Activated T-cell treated with anti-CD3 and anti-CD28 coated beads, Interleukin-2, amount 50 U/mL, for 72 hours (primary cell): ENCODE results near the gene KCNE4. TPM values are rescaled to one million over a fixed set of nuclear protein-coding genes. Genes with fewer than 3 reads are reported as not detected.
A peak's percentile ranks its signal among the peaks of the same experiment; 100 is the strongest.

Experiments used
- ATAC-seq, 2 donors: fragments of 150-1000 bp; cut with Tn5 transposase; replicated peaks in 1 of 2; 2 replicates each; pipeline ENCODE4 v1.10.0; 2021; ENCODE audit warnings: moderate library complexity in 2 of 2, mild to moderate bottlenecking in 1 of 2
- DNase-seq, 2 donors: peaks; one replicate each; pipeline ENCODE4 v3.0.0; 2021 to 2022; ENCODE audit warnings: mixed read lengths in 1 of 2
- H3K27ac Mint-ChIP-seq: one replicate; pipeline ENCODE4 v1.8.0; 2022; ENCODE audit warnings: mild to moderate bottlenecking, moderate library complexity, mixed read lengths
- H3K27me3 Mint-ChIP-seq: one replicate; pipeline ENCODE4 v1.8.0; 2022; ENCODE audit warnings: low read depth, mixed read lengths
- H3K36me3 Mint-ChIP-seq, 2 donors: one replicate each; pipeline ENCODE4 v1.8.0; 2022; ENCODE audit warnings: mixed read lengths in 2 of 2, mild to moderate bottlenecking in 1 of 2; ENCODE audit not compliant: insufficient read depth in 2 of 2
- H3K4me1 Mint-ChIP-seq: one replicate; pipeline ENCODE4 v1.8.0; 2022; ENCODE audit warnings: low read depth, mixed read lengths
- H3K4me3 Mint-ChIP-seq, 2 donors: one replicate each; pipeline ENCODE4 v1.8.0; 2022; ENCODE audit warnings: mild to moderate bottlenecking in 2 of 2, mixed read lengths in 2 of 2, moderate library complexity in 2 of 2
- H3K9me3 Mint-ChIP-seq, 2 donors: one replicate each; pipeline ENCODE4 v1.8.0; 2022; ENCODE audit warnings: mixed read lengths in 2 of 2
- total RNA-seq, 2 donors: library from RNA; stranded (reverse); gene quantifications; one replicate each; pipeline ENCODE4 v1.2.3, GENCODE V29; 2022

Gene KCNE4, protein sequence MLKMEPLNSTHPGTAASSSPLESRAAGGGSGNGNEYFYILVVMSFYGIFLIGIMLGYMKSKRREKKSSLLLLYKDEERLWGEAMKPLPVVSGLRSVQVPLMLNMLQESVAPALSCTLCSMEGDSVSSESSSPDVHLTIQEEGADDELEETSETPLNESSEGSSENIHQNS
- not detected for total RNA-seq

DNA sequence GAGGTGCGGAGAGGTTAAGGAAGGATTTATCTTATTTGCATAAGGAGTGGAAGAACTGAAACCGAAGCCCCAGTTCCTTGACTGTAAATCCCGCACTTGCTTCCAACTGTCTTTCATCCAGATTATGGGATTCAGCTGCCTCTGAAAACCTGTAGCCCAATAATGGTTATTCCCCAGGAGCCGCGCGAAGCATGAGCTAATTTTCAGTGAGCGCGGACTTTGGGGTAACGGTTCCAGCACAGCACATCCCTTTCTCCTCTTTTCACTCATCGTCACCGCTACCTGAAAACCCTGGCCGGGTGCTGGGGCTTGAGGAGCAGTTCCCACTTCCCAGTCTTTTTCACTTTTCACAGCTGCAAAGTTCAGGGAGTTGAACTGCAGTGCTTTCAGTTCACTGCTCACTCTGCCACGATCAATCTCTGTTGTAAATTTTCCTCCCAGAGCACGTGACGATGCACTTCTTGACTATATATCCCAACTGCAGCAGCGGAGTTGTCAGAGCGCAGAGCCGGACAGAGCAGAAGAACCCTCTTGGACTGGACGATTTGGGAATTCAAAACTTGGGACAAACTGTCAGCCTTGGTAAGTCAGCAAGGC is at the start of gene KCNE4:
KCNE4 (plus strand) TSS at position 498 of the 597 bp plus-strand sequence. CDS start 641 bp downstream, outside the sequence.
- Mint-ChIP-seq H3K4me1 (no peaks in the 10 kb centered on the region), H3K9me3 (no peaks in the 10 kb centered on the region), H3K36me3 (no peaks in the 10 kb centered on the region), H3K27me3 (peaks cover 4% of the 10 kb centered on the region), H3K27ac (no peak within 1 kb of the TSS), H3K4me3 (no peak within 1 kb of the TSS)
- DNase-seq (no peak), ATAC-seq (no peak)

DNA sequence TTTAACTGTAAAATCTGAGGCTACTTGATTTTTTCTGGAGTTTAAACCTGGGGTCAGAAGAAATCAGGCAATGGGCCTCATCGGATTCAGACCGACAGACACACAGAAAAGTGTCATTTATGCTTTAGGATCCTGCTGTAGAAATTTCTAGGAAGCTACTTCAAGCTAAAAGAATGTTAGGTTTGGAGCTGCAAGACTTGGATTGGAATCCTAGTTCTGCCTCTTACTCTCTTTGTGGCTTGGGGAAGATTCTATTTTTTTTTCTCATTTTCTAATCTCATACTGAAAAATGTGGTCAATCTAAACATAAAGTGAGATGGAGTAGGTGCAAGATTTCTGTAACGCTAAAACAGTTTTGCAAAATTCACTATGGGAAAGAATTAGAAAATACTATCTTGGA is 48.8 kb upstream of the KCNE4 start:
- no peaks in the 10 kb centered on the region for H3K36me3 Mint-ChIP-seq
- H3K27me3 Mint-ChIP-seq = peaks cover 17% of the 10 kb centered on the region

DNA sequence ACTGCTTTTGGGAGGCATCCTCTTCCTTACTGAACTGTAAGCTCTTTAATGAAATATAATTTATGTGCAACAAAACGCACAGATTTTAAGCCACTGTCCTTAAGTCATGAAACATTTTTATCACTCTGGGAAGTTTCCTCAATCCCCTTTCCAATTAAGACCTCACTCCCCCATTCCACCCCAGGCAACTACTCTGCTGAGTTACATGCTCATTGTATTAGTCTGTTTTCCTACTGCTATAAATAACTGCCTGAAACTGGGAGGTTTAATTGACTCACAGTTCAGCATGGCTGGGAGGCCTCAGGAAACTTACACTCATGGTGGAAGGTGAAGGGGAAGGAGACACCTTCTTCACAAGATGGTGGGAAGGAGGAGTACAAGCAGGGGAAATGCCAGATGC is 46.5 kb upstream of the KCNE4 start:
- no peak overlapping the region for H3K4me3 Mint-ChIP-seq
- peaks cover 9% of the 10 kb centered on the region for H3K27me3 Mint-ChIP-seq
- ATAC-seq (no peak), DNase-seq (no peak)
- H3K9me3 Mint-ChIP-seq = no peaks in the 10 kb centered on the region
- H3K27ac Mint-ChIP-seq = no peak overlapping the region
- H3K36me3 Mint-ChIP-seq = no peaks in the 10 kb centered on the region
- no peaks in the 10 kb centered on the region for H3K4me1 Mint-ChIP-seq

More for the DNA sequence above, 48.8 kb upstream of the KCNE4 start:
- Mint-ChIP-seq H3K4me3 (no peak overlapping the region), H3K27ac (no peak overlapping the region), H3K4me1 (no peaks in the 10 kb centered on the region), H3K9me3 (no peaks in the 10 kb centered on the region)
- ATAC-seq = no peak
- no peak for DNase-seq

DNA sequence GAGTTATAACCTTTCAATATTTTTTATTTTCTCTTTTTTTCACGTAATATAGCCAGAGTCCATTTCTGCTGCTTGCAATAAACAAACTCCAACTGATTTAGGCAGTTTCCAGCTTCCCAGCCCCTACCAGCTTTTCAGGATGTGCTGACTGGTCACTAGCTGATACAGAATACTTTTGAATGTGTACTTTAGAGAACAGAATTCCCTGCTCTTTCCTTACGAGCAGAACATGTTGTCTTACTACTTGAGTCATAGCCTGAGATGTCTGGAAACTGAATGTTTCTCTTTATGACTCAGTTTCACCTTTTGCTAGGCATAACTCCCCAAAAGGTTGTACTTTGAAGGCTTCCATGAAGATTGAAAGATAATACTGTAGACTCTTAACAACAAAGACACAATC is 44.5 kb upstream of the KCNE4 start:
- no peak overlapping the region for H3K27ac Mint-ChIP-seq

DNA sequence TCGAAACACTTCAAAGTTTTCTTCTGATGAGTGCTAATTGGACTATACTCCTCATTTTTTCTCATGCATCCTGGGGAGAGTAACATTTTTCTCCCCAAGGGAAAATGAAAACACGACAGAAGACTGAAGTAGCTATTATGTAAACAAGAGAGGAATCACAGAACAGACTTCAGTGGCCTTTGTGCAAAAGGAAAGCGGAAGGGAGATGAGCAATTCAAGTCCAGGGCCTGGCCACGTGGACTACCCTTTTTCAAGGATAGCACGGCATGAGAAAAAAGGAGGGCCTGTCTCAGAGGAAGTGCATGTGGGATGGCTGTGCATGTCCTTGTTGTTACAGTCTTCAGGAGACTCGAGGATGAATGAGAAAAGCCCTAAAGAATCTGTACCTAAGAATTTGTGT is 43.8 kb upstream of the KCNE4 start:
- H3K27ac Mint-ChIP-seq = no peak overlapping the region
- ATAC-seq = no peak
- H3K36me3 Mint-ChIP-seq = no peaks in the 10 kb centered on the region
- no peaks in the 10 kb centered on the region for H3K4me1 Mint-ChIP-seq
- H3K9me3 Mint-ChIP-seq = no peaks in the 10 kb centered on the region
- DNase-seq = no peak
- H3K4me3 Mint-ChIP-seq = no peak overlapping the region
- peaks cover 12% of the 10 kb centered on the region for H3K27me3 Mint-ChIP-seq

More for the DNA sequence above, 44.5 kb upstream of the KCNE4 start:
- ATAC-seq = no peak
- H3K4me3 Mint-ChIP-seq = no peak overlapping the region
- H3K36me3 Mint-ChIP-seq = no peaks in the 10 kb centered on the region
- no peaks in the 10 kb centered on the region for H3K9me3 Mint-ChIP-seq
- H3K4me1 Mint-ChIP-seq = no peaks in the 10 kb centered on the region
- no peak for DNase-seq
- H3K27me3 Mint-ChIP-seq = peaks cover 15% of the 10 kb centered on the region

DNA sequence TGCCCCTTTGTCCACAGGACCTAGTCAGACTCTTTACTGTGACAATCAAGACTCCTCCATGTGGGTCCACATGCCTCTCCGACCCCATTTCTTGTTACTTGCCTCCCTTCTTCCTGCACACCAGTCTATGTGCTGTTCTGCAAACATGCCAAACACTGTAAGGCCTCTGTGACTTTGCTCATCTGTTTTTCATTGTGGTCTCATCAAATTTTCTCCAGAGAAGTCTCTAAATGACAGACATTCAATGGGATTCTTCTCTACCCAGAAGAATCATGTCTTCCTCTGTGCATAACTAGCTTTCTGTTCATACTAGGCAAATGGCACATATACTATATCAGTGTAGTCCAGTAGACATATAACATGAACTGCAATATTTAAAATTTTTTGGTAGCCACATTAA is 43.0 kb upstream of the KCNE4 start:
- peaks cover 6% of the 10 kb centered on the region for H3K27me3 Mint-ChIP-seq
- H3K36me3 Mint-ChIP-seq = no peaks in the 10 kb centered on the region
- no peak for DNase-seq
- ATAC-seq = no peak
- H3K4me3 Mint-ChIP-seq = no peak overlapping the region
- no peaks in the 10 kb centered on the region for H3K9me3 Mint-ChIP-seq
- no peaks in the 10 kb centered on the region for H3K4me1 Mint-ChIP-seq
- H3K27ac Mint-ChIP-seq = no peak overlapping the region

DNA sequence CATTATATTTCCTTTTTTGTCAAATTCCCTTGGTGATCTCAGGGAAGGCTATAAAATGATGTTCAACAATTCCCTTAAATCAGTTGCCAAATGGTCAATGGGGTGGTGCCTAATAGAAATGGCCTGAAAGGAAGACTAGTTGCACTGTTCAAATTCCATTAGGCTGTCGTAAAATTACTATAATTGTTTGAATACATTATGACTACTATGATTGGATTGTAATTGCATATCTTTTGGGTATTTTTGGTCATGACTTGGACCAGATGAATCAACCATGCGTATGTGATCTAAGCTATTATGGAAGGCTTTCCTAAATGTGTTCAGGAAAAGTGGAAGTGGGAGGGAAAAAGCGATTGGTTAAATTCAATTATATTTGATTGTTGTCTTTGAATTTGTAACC is 41.3 kb upstream of the KCNE4 start:
- Mint-ChIP-seq H3K27me3 (peaks cover 6% of the 10 kb centered on the region), H3K4me3 (no peak overlapping the region), H3K36me3 (no peaks in the 10 kb centered on the region), H3K4me1 (no peaks in the 10 kb centered on the region), H3K9me3 (no peaks in the 10 kb centered on the region), H3K27ac (no peak overlapping the region)
- ATAC-seq = no peak
- DNase-seq = no peak

DNA sequence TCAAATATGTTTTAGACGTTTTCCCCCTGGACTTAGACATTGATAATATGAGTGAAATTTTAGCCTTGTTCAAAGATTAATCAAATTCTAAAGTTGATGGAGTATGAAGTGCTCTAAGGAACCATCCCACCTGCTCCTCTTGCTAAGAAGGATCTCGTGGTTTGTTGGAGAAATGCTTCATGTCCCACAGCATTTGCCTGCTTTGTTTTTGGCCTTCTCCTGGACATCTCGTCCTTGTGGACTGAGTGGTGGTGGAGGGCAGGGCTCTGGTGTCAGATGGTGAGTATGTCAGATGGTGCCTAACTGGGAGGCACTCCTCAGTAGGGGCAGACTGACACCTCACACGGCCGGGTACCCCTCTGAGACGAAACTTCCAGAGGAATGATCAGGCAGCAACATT is 39.7 kb upstream of the KCNE4 start:
- Mint-ChIP-seq H3K4me3 (no peak overlapping the region), H3K4me1 (no peaks in the 10 kb centered on the region), H3K27me3 (peaks cover 6% of the 10 kb centered on the region), H3K9me3 (no peaks in the 10 kb centered on the region), H3K36me3 (no peaks in the 10 kb centered on the region), H3K27ac (no peak overlapping the region)
- ATAC-seq = no peak
- no peak for DNase-seq

DNA sequence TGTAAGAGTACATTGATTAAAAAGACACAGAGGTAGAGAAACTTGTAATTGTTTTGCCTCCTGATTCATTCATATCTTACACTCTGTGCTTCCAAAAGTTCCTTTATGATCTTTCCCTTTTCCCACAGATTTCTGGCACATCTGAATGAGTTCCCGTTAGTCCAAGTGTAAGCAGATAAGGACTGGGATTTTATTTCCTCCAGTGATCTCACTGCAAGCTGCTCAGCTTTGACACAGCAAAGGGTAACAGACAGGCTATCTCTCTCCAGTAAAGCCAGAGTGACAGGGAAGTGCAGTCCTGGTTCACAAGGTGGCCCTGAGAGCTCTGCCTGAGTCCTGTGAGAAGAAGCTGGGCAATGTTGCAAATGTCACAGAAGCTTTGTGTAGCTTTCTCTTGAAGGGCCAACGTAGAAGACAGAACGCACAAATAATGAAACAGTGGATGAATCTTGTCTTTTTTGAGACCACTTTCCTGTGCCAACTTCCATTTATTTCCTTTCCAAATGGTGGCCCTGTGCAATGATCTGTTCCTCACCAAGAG is 32.5 kb upstream of the KCNE4 start:
- ATAC-seq (no peak), DNase-seq (no peak)
- Mint-ChIP-seq H3K27me3 (no peaks in the 10 kb centered on the region), H3K36me3 (no peaks in the 10 kb centered on the region), H3K9me3 (peaks cover 3 to 4% of the 10 kb centered on the region in 2 donors), H3K4me3 (no peak overlapping the region), H3K4me1 (no peaks in the 10 kb centered on the region), H3K27ac (no peak overlapping the region)

DNA sequence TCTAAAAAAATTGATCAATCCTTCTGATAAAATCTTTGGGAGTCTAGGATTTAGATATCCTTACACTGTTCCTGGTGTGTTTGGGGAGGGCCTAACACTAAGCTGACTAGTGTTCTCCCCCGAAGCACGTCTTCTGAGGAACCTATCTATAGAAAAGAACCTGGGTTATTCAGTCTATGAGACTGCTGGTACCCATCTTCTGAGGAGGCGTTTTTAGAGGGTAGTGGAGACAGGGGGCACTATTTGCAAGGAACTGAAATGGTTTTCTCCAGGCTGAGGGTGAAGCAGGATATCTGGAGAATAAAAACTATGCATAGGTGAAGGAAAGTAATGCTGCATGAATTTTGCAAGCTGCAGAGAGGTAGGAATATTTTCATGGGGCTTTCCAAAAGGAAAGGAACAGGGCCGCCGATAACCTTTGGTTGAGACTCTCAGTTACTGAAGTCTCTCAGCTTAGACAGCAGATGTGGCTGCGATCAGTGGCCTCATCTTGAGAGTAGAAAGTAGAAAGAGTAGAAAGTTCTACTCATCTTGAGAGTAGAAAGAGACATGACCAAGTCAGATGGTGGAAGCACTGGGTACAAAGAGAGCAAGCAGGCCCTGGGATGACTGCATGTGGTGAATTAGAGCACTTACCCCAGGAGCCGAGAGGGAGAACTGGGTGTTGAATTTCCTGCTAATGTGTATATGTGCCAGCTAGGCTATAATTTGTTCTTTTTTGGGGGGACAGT is 31.8 kb upstream of the KCNE4 start:
- Mint-ChIP-seq H3K36me3 (no peaks in the 10 kb centered on the region), H3K27ac (no peak overlapping the region), H3K4me3 (no peak overlapping the region), H3K4me1 (no peaks in the 10 kb centered on the region), H3K27me3 (no peaks in the 10 kb centered on the region), H3K9me3 (peaks cover 3 to 4% of the 10 kb centered on the region in 2 donors)
- peak in 1 of 2 donors; percentile 2 for DNase-seq
- peak in 1 of 2 donors; percentile 66 for ATAC-seq

DNA sequence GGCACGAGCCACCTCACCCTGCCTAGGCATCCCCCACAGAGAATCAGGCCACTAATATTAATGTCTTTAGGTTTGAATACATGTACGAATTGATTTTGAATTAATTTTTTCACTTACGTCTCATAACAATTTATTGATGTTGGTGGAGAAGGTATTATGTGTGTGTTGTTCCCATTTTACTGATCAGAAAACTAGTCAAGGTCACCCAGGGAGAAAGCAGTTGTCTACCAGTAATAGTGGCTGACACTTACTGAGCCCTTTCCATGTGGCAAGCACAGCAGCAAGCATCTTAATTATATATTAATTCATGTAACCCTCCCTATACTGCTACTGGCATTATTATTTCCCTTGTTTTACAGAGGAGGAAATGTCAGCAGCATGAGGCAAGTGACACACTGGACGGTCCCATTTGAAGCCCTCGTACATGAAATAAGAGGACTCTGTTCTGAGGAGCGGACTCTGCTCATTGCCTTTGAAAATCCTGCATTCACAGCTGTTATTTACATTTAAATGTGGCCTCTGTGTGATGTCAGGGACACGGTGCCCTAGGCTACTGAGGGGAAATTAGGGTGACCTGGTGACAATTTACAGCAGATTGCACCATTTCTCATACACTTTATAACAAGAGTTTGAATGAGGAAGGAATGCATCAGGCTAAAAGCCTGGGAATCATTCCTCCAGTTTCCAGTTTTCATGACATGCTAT is 30.9 kb upstream of the KCNE4 start:
- no peak for ATAC-seq
- no peak overlapping the region for H3K27ac Mint-ChIP-seq
- no peaks in the 10 kb centered on the region for H3K4me1 Mint-ChIP-seq
- peaks cover 3 to 4% of the 10 kb centered on the region in 2 donors for H3K9me3 Mint-ChIP-seq
- H3K27me3 Mint-ChIP-seq = no peaks in the 10 kb centered on the region
- no peak for DNase-seq
- H3K4me3 Mint-ChIP-seq = no peak overlapping the region
- H3K36me3 Mint-ChIP-seq = no peaks in the 10 kb centered on the region

DNA sequence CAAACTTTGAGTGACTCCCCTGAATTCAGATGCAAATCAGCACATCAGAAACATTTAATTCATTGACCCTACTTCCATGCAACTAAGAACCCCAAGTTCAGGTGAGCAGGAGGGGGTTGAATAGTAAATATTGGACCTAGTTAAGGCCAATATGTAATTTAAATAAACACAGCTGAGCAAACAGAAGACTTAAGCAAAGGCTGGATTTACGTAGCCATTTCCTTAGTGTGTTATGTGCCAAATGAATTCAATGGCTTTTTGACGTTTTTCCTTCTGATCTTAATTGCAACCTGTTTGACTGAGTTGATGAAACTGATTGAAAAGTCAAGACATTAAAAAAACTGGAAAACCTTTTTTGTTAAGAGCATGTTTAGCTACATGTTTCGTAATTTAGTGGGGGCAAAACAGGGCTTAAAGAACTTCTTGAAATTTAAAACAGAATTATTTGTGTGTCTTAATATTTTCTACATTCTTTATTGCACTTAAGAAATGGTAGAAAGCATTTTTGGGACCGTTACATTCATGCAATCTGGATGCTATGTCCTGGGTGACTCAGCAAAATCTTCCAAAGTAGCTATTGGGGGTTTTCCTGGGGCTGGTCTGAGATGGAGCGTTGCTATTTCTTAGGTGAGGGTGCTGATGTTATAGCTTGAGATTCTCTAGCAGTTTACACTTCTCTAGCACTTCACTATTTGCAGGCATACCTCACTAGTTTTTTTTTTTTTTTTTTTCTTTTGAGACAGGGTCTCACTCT is 25.5 kb upstream of the KCNE4 start:
- H3K27me3 Mint-ChIP-seq = no peaks in the 10 kb centered on the region
- peaks cover 1 to 3% of the 10 kb centered on the region in 2 donors for H3K9me3 Mint-ChIP-seq
- DNase-seq = no peak
- H3K27ac Mint-ChIP-seq = no peak overlapping the region
- H3K4me1 Mint-ChIP-seq = no peaks in the 10 kb centered on the region
- no peak overlapping the region for H3K4me3 Mint-ChIP-seq
- ATAC-seq = no peak
- H3K36me3 Mint-ChIP-seq = no peaks in the 10 kb centered on the region
